GM18505 (cell line): Measurements from ENCODE around the gene LINGO1.

Experiments
- ATAC-seq: cut with Tn5 transposase; IDR thresholded peaks from one replicate; pipeline ENCODE4 v1.9.1; 2021; ENCODE audit not compliant: unreplicated experiment
- POLR2A ChIP-seq: IDR thresholded peaks from 4 replicates; pipeline ENCODE4 v1.6.1; 2011; ENCODE audit warnings: borderline replicate concordance; ENCODE audit not compliant: insufficient read depth, insufficient read length; ENCODE audit errors: extremely low read depth

The LINGO1 gene

GRCh38 chr15:77623755-77624524, 8.8 kb downstream of the LINGO1 start:
- TF ChIP-seq POLR2A = no peak
- no peak for ATAC-seq

- no peak for ATAC-seq
- TF ChIP-seq POLR2A = no peak
Observed at GRCh38 chr15:77622934-77623754, 9.6 kb downstream of the LINGO1 start.

DNA sequence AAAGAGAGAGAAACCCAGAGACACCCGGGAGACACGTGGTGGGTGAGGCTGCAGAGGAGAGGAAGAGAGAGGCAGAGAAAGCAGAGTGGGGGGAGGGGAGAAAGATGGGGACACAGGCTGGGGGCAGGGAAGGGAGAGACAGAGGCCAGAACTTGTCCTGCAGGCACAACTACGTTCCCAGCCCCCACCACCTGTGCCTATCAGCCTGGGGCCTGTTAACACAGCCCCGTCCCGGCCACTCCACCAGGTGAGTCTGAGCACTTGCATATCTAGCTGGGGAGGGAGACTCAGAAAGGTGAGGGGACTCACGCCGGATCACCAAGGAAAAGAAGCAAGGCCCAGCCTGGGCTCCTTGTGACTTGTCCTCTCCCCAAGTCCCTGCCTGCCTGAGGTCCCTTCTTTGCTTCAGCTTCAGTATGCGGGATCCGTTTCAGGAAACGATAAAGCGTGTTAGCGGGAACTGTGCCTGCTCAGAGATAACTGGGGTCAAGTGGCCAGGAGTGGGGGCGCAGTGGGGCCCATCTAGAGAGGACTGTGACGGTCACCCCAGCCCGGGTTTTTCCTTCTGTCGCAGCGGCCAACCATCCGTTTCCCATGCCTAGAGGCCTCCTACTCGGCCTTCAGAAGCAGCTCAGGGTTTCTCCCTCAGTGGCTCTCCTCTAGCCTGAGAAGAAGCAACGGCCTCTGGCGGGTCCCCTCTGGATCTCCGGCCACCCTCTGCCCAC, 10.3 kb downstream of the LINGO1 start:
- no peak for TF ChIP-seq POLR2A
- ATAC-seq = no peak

DNA sequence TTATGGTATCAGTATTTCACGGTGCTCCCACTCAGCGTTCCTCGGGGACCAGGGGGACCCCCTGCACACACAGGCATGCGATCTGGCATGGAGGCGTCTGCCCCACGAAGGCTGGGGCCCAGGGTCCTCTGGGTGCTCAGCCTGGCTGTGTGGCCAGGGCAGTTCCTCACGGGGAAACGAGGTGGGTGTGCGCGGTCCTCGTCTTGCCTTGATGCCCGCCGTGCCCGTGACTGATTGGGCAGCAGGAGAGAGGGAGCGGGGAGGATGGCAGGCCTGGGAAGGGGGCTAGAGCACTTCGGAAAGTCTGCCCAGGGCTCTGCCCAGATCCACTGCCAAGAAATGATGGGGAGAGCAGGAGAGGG, 10.9 kb downstream of the LINGO1 start:
- no peak for ATAC-seq
- TF ChIP-seq POLR2A = no peak

- no peak for TF ChIP-seq POLR2A
- no peak for ATAC-seq
Observed at GRCh38 chr15:77620960-77621647, 11.6 kb downstream of the LINGO1 start.

DNA sequence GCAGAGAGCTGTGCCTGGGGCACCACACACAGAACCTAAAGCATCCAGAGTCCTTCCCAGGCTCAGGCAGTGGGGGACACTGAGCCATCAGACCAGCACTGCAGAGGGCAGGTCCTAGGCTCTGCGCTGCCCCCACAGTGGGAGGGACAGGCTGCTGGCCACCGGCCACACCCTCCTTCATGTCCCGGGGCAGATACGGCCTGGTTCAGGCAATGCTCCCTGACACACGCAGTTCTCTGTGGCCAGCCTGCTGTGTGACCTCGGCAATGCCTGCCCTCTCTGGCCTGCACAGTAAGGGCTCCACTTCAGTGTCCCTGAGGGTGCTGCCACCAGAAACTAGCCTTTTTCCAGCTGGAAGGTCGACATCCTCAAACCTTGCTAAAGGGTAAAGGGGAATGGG, 12.4 kb downstream of the LINGO1 start:
- ATAC-seq = no peak
- no peak for TF ChIP-seq POLR2A

GRCh38 chr15:77619883-77620282, 12.8 kb downstream of the LINGO1 start:
- ATAC-seq = no peak
- TF ChIP-seq POLR2A = no peak

DNA sequence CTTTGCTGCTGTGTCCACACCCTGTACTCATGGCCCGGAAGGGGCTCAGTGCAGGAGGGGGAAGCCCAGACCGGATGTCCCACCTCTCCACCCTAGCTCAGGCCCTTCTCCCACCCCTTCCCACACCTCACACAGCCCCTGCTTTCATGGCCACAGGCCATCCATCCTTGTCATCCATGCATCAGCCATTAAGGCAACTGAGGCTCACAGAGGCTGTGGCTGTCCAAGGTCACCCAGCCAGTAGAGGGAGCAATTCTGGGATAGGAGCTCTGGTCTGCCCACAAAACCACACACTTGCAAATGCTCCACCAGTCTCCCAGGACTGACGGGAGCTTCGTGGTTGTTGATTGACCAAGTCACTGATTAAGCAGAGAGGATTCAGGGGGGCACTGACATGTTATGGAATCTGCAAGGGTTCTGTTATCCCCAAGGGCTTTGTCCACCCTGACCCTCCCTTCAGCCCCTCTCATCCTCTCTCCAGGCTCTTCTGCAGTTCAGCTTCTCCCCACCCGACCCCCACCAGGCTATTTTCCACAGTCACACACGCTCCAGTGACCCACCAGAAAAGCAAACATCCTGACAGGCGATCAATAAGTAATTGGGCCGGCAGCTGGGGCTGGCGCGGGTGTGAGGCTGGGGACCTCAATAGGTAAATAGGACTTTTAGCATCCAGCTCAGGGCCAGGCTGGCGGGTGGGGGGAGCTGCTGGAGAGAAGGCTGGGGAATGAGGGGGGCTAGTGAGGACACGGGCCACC, 15.1 kb downstream of the LINGO1 start:
- no peak for TF ChIP-seq POLR2A
- no peak for ATAC-seq

DNA sequence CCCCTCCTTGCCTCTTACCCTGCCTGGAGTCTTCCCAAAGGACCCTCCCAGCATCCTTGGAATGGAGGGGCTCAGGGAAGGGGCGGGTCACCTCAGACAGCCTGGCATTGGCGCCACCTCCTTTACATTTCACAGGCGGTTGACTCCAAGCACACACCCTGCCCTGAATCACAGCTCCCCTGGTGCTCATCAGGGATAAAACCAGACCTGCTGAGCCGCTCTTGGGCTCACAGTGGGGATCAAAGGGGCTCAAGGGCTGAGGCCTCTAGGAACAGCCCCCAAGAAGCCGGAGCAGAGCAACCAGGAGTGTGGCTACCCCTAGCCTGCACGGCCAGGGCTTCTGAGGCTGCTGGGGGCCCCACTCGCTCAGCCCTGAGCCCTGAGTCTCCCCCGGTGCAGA, 16.6 kb downstream of the LINGO1 start:
- ATAC-seq = no peak
- no peak for TF ChIP-seq POLR2A

- no peak for ATAC-seq
- TF ChIP-seq POLR2A = no peak
Observed at GRCh38 chr15:77615472-77615871, 17.2 kb downstream of the LINGO1 start.

GRCh38 chr15:77614251-77614806, 18.4 kb downstream of the LINGO1 start:
- no peak for TF ChIP-seq POLR2A

DNA sequence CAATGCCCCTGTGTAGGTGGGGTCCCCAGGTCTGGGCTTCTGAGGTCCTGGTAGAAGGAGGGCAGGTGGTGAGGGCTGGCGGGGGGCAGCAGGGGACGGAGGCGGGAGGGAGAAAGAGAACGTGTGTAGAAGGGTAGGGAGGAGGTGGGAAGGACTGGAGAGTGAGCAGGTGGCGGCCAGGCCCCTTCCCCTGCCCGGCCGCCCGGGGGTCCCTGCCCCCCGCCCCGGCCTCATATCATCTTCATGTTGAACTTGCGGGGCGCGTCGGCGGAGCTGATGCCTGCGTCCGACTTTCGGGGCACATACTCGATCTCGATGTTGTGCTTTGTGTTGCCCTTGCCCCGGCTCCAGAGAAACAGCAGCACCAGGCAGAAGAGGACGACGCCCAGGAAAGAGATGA, 18.9 kb downstream of the LINGO1 start:
- ATAC-seq = no peak
- TF ChIP-seq POLR2A = no peak

More at GRCh38 chr15:77614251-77614806, 18.4 kb downstream of the LINGO1 start:
- no peak for ATAC-seq
